ENCODE data around the gene SETDB1.

The SETDB1 gene

GRCh38 chr1:150944856-150945255, 18.7 kb downstream of the SETDB1 start:
- Histone ChIP-seq H3K27me3 (ENCODE audit: control insufficient read depth, insufficient read depth, low read length) (no peaks in the 10 kb centered on the region), H3K36me3 (ENCODE audit: control insufficient read depth, insufficient read depth, low read length) (peaks cover 31% of the 10 kb centered on the region), H3K9ac (ENCODE audit: low read depth, low read length) (no peak overlapping the region), H3K9me3 (ENCODE audit: control insufficient read depth, insufficient read depth, low read length) (no peaks in the 10 kb centered on the region), H3K4me3 (ENCODE audit: low read depth, low read length) (no peak overlapping the region), H3K4me1 (ENCODE audit: control insufficient read depth, insufficient read depth, low read length) (no peaks in the 10 kb centered on the region)

- no peaks in the 10 kb centered on the region for H3K4me1 ChIP-seq (ENCODE audit: control insufficient read depth, insufficient read depth, low read length)
- H3K36me3 ChIP-seq (ENCODE audit: control insufficient read depth, insufficient read depth, low read length): peaks cover 37% of the 10 kb centered on the region
- no peaks in the 10 kb centered on the region for H3K27me3 ChIP-seq (ENCODE audit: control insufficient read depth, insufficient read depth, low read length)
- no peaks in the 10 kb centered on the region for H3K9me3 ChIP-seq (ENCODE audit: control insufficient read depth, insufficient read depth, low read length)
- no peak overlapping the region for H3K4me3 ChIP-seq (ENCODE audit: low read depth, low read length)
- no peak overlapping the region for H3K9ac ChIP-seq (ENCODE audit: low read depth, low read length)
These were observed 28.5 kb downstream of the SETDB1 start for GRCh38 chr1:150954708-150955107.

DNA sequence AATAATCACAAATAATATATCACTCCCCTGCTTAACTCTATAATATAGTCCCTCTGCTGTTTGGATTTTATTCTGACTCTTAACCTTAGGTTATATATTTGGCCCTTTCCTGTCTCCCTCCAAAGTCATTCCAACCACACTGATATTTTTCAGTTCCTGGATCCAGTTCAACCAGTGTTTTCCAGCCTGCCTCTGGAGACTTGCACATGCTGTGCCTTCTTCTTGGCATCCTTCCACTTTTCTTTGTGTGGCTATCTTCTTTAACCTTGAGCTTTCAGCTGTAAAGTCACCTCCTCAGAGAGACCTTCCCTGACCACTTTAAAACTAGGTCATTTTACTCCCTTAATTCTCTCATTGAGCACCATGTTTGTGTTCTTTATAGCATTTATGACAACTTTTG, 29.1 kb downstream of the SETDB1 start:
- Histone ChIP-seq H3K4me1 (ENCODE audit: control insufficient read depth, insufficient read depth, low read length) (no peaks in the 10 kb centered on the region), H3K9me3 (ENCODE audit: control insufficient read depth, insufficient read depth, low read length) (no peaks in the 10 kb centered on the region), H3K27me3 (ENCODE audit: control insufficient read depth, insufficient read depth, low read length) (no peaks in the 10 kb centered on the region), H3K36me3 (ENCODE audit: control insufficient read depth, insufficient read depth, low read length) (peaks cover 37% of the 10 kb centered on the region), H3K9ac (ENCODE audit: low read depth, low read length) (no peak overlapping the region), H3K4me3 (ENCODE audit: low read depth, low read length) (no peak overlapping the region)

DNA sequence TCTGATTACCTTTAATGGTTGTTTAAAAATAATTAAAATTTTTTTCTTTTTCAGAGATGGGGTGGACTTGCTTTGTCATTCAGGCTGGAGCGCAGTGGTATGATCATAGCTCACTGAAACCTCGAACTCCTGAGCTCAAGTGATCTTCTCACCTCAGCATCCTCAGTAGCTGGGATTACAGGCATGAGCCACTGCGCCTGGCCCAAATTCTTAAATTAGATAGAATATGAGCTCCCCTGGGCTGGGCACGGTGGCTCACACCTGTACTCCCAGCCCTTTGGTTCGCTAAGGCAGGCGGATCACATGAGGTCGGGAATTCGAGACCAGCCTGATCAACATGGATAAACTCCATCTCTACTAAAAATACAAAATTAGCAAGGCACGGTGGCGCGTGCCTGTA, 31.5 kb downstream of the SETDB1 start:
- H3K4me1 ChIP-seq (ENCODE audit: control insufficient read depth, insufficient read depth, low read length): no peaks in the 10 kb centered on the region
- no peak overlapping the region for H3K9ac ChIP-seq (ENCODE audit: low read depth, low read length)
- H3K27me3 ChIP-seq (ENCODE audit: control insufficient read depth, insufficient read depth, low read length): no peaks in the 10 kb centered on the region
- H3K4me3 ChIP-seq (ENCODE audit: low read depth, low read length): no peak overlapping the region
- peaks cover 42% of the 10 kb centered on the region for H3K36me3 ChIP-seq (ENCODE audit: control insufficient read depth, insufficient read depth, low read length)
- H3K9me3 ChIP-seq (ENCODE audit: control insufficient read depth, insufficient read depth, low read length): no peaks in the 10 kb centered on the region

GRCh38 chr1:150960646-150961045, 34.5 kb downstream of the SETDB1 start:
- H3K4me1 ChIP-seq (ENCODE audit: control insufficient read depth, insufficient read depth, low read length): no peaks in the 10 kb centered on the region
- no peak overlapping the region for H3K4me3 ChIP-seq (ENCODE audit: low read depth, low read length)
- H3K27me3 ChIP-seq (ENCODE audit: control insufficient read depth, insufficient read depth, low read length): no peaks in the 10 kb centered on the region
- peaks cover 59% of the 10 kb centered on the region for H3K36me3 ChIP-seq (ENCODE audit: control insufficient read depth, insufficient read depth, low read length)
- H3K9ac ChIP-seq (ENCODE audit: low read depth, low read length): no peak overlapping the region
- no peaks in the 10 kb centered on the region for H3K9me3 ChIP-seq (ENCODE audit: control insufficient read depth, insufficient read depth, low read length)

GRCh38 chr1:150961756-150962155, 35.6 kb downstream of the SETDB1 start:
- Histone ChIP-seq H3K9ac (ENCODE audit: low read depth, low read length) (no peak overlapping the region), H3K4me3 (ENCODE audit: low read depth, low read length) (no peak overlapping the region), H3K4me1 (ENCODE audit: control insufficient read depth, insufficient read depth, low read length) (no peaks in the 10 kb centered on the region), H3K36me3 (ENCODE audit: control insufficient read depth, insufficient read depth, low read length) (peaks cover 70% of the 10 kb centered on the region), H3K27me3 (ENCODE audit: control insufficient read depth, insufficient read depth, low read length) (no peaks in the 10 kb centered on the region), H3K9me3 (ENCODE audit: control insufficient read depth, insufficient read depth, low read length) (no peaks in the 10 kb centered on the region)

DNA sequence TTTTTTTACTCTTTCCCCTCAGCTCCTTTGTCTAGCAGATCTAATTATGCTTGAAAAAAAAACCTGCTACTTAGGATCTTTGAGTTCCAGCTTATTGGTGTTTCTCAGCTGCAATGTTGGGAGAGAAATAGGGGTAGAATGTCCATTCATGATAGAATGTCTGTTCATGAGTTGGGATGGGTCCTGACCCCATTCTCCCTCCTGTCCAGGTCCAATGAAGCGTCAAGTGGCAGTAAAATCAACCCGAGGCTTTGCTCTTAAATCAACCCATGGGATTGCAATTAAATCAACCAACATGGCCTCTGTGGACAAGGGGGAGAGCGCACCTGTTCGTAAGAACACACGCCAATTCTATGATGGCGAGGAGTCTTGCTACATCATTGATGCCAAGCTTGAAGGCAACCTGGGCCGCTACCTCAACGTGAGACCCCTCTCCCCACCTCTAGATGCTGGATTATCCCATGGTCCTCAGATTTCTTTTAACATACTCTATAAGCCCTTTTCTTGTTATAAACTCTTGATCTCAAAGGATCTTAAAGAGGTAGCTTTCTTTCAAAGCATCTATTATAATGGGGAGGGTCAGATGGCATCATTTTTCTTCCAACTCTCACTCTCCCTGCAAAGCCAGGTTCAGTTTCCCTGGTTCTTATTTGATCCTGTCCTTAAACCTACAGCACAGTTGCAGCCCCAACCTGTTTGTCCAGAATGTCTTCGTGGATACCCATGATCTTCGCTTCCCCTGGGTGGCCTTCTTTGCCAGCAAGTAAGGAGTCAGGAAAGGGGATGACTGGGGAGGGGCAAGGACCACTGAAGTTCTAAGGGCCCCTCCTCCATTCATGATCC, 37.4 kb downstream of the SETDB1 start:
- Histone ChIP-seq H3K27me3 (ENCODE audit: control insufficient read depth, insufficient read depth, low read length) (no peaks in the 10 kb centered on the region), H3K4me1 (ENCODE audit: control insufficient read depth, insufficient read depth, low read length) (no peaks in the 10 kb centered on the region), H3K4me3 (ENCODE audit: low read depth, low read length) (no peak overlapping the region), H3K36me3 (ENCODE audit: control insufficient read depth, insufficient read depth, low read length) (peaks cover 81% of the 10 kb centered on the region), H3K9ac (ENCODE audit: low read depth, low read length) (no peak overlapping the region), H3K9me3 (ENCODE audit: control insufficient read depth, insufficient read depth, low read length) (no peaks in the 10 kb centered on the region)

DNA sequence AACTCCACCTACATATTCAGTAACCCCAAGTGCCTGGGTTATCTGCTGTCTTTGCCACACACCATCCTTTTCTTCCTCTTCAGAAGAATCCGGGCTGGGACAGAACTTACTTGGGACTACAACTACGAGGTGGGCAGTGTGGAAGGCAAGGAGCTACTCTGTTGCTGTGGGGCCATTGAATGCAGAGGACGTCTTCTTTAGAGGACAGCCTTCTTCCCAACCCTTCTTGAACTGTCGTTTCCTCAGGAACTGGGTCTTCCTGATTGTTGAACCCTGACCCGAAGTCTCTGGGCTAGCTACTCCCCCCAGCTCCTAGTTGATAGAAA, 38.0 kb downstream of the SETDB1 start:
- H3K36me3 ChIP-seq (ENCODE audit: control insufficient read depth, insufficient read depth, low read length): peaks cover 85% of the 10 kb centered on the region
- no peak overlapping the region for H3K9ac ChIP-seq (ENCODE audit: low read depth, low read length)
- H3K4me1 ChIP-seq (ENCODE audit: control insufficient read depth, insufficient read depth, low read length): no peaks in the 10 kb centered on the region
- no peaks in the 10 kb centered on the region for H3K9me3 ChIP-seq (ENCODE audit: control insufficient read depth, insufficient read depth, low read length)
- no peaks in the 10 kb centered on the region for H3K27me3 ChIP-seq (ENCODE audit: control insufficient read depth, insufficient read depth, low read length)
- no peak overlapping the region for H3K4me3 ChIP-seq (ENCODE audit: low read depth, low read length)

GRCh38 chr1:150965605-150966004, 39.4 kb downstream of the SETDB1 start:
- H3K9ac ChIP-seq (ENCODE audit: low read depth, low read length): no peak overlapping the region
- H3K27me3 ChIP-seq (ENCODE audit: control insufficient read depth, insufficient read depth, low read length): no peaks in the 10 kb centered on the region
- no peaks in the 10 kb centered on the region for H3K9me3 ChIP-seq (ENCODE audit: control insufficient read depth, insufficient read depth, low read length)
- H3K4me3 ChIP-seq (ENCODE audit: low read depth, low read length): no peak overlapping the region
- H3K36me3 ChIP-seq (ENCODE audit: control insufficient read depth, insufficient read depth, low read length): peaks cover 79% of the 10 kb centered on the region
- H3K4me1 ChIP-seq (ENCODE audit: control insufficient read depth, insufficient read depth, low read length): peaks cover 6% of the 10 kb centered on the region

- H3K4me3 ChIP-seq (ENCODE audit: low read depth, low read length): no peak overlapping the region
- no peak overlapping the region for H3K9ac ChIP-seq (ENCODE audit: low read depth, low read length)
- H3K4me1 ChIP-seq (ENCODE audit: control insufficient read depth, insufficient read depth, low read length): peaks cover 10% of the 10 kb centered on the region
- H3K27me3 ChIP-seq (ENCODE audit: control insufficient read depth, insufficient read depth, low read length): no peaks in the 10 kb centered on the region
- peaks cover 75% of the 10 kb centered on the region for H3K36me3 ChIP-seq (ENCODE audit: control insufficient read depth, insufficient read depth, low read length)
- no peaks in the 10 kb centered on the region for H3K9me3 ChIP-seq (ENCODE audit: control insufficient read depth, insufficient read depth, low read length)
These were observed 39.8 kb downstream of the SETDB1 start for GRCh38 chr1:150966011-150966410.

- Histone ChIP-seq H3K9ac (ENCODE audit: low read depth, low read length) (no peak overlapping the region), H3K27me3 (ENCODE audit: control insufficient read depth, insufficient read depth, low read length) (no peaks in the 10 kb centered on the region), H3K4me1 (ENCODE audit: control insufficient read depth, insufficient read depth, low read length) (peaks cover 27% of the 10 kb centered on the region), H3K9me3 (ENCODE audit: control insufficient read depth, insufficient read depth, low read length) (no peaks in the 10 kb centered on the region), H3K36me3 (ENCODE audit: control insufficient read depth, insufficient read depth, low read length) (peaks cover 60% of the 10 kb centered on the region), H3K4me3 (ENCODE audit: low read depth, low read length) (no peak overlapping the region)
These were observed 41.8 kb downstream of the SETDB1 start for GRCh38 chr1:150967936-150968335.

DNA sequence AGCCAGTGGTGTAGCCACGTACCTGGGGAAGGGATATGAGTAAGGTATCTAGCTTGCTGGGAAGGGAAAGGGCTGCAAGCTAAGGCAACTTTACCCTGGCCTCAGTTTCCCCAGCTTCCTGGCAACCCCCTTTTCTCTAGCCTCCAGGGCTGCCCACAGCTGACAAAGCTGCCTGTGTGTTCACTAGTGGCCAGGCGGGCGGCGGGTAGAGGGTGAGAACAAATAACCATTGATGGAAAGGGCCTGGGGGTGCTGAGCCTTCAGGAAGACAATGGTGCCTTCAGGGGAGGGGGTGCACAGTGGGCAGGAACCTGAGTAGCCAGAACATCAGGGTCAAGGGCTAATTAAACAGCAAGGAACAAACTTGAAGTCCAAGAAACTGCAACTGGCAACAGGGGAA, 42.3 kb downstream of the SETDB1 start:
- Histone ChIP-seq H3K9ac (ENCODE audit: low read depth, low read length) (no peak overlapping the region), H3K27me3 (ENCODE audit: control insufficient read depth, insufficient read depth, low read length) (no peaks in the 10 kb centered on the region), H3K9me3 (ENCODE audit: control insufficient read depth, insufficient read depth, low read length) (no peaks in the 10 kb centered on the region), H3K36me3 (ENCODE audit: control insufficient read depth, insufficient read depth, low read length) (peaks cover 56% of the 10 kb centered on the region), H3K4me1 (ENCODE audit: control insufficient read depth, insufficient read depth, low read length) (peaks cover 32% of the 10 kb centered on the region), H3K4me3 (ENCODE audit: low read depth, low read length) (no peak overlapping the region)
